ENCODE measurements around the gene PABPC1L. TPM values are rescaled to one million over a fixed set of nuclear protein-coding genes. Genes with fewer than 3 reads are reported as not detected.

The PABPC1L gene
- total RNA-seq, 1 experiment from 2014 or later: 83.5 TPM

DNA sequence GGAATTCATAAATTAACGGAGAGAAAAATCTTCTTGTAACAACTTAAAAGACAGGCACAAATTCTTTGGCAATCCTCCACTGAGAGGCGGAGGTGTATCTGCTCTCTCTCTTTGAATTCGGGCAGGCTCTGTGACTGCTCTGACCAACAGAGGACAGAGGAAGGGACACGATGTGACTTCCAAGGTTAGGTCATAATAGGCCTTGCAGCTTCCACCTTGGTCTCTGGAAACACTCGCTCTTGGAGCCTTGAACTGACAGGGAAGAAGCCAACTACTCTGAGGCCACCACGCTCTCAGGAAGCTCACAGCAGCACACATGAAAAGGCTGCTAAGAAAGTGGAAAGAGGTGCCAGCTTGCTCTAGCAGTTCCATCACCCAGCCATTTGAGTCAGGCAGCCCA lies 35.4 kb downstream of the PABPC1L start:
- H3K27ac Mint-ChIP-seq: 0 out of 7 replicates have a peak overlapping the region, but pooled peaks of 1 of the 3 experiments have one; percentile 28
- Histone ChIP-seq H2AFZ (ENCODE audit: low read length) (no peak overlapping the region), H3K56ac (ENCODE audit: insufficient read length, low read depth, low read length) (no peak overlapping the region), H3K4me1 (ENCODE audit: insufficient read depth, low read length) (no peaks in the 10 kb centered on the region), H3T11ph (ENCODE audit: low read length) (no peak overlapping the region), H3K9ac (ENCODE audit: extremely low read depth, insufficient read length, low read length) (no peak overlapping the region), H4K91ac (ENCODE audit: insufficient read length, low read depth, low read length) (no peak overlapping the region), H3K79me1 (ENCODE audit: insufficient read depth, low read depth, low read length, poor library complexity, severe bottlenecking) (no peaks in the 10 kb centered on the region), H3K79me2 (ENCODE audit: insufficient read depth, low read length) (no peaks in the 10 kb centered on the region), H3K27me3 (ENCODE audit: insufficient read depth, low read length) (no peaks in the 10 kb centered on the region), H3K9me3 (ENCODE audit: control insufficient read depth, low read depth, low read length) (no peaks in the 10 kb centered on the region), H3K23ac (ENCODE audit: insufficient read length, low read depth, low read length) (no peak overlapping the region), H3K23me2 (ENCODE audit: insufficient read length, low read depth, low read length, poor library complexity, severe bottlenecking) (no peaks in the 10 kb centered on the region), H4K20me1 (ENCODE audit: control insufficient read depth, insufficient read depth, insufficient read length) (no peaks in the 10 kb centered on the region), H3K14ac (ENCODE audit: insufficient read depth, low read length) (no peak overlapping the region), H3K4ac (ENCODE audit: low read depth, low read length) (no peak overlapping the region), H2BK15ac (ENCODE audit: low read depth, low read length) (no peak overlapping the region), H3K18ac (ENCODE audit: insufficient read length, low read depth, low read length) (no peak overlapping the region), H3K4me2 (ENCODE audit: insufficient read depth, insufficient read length, low read length) (no peak overlapping the region), H2BK20ac (ENCODE audit: low read depth, low read length, poor library complexity, severe bottlenecking) (no peak overlapping the region), H2BK5ac (ENCODE audit: insufficient read length, low read length) (no peak overlapping the region), H4K8ac (replicated peaks; ENCODE audit: insufficient read length, low read depth, low read length) (no peak overlapping the region), H4K5ac (ENCODE audit: insufficient read length, low read depth, low read length) (no peak overlapping the region), H2BK120ac (ENCODE audit: low read depth, low read length, poor library complexity, severe bottlenecking) (no peak overlapping the region), H2BK12ac (ENCODE audit: insufficient read length, low read depth, low read length) (no peak overlapping the region), H2AK5ac (ENCODE audit: insufficient read length, low read length) (no peak overlapping the region), H3K27ac (ENCODE audit: insufficient read length, low read depth, low read length) (no peak overlapping the region)
- DNase-seq: no peak
- H3K36me3 Mint-ChIP-seq (ENCODE audit: insufficient read depth in 1 of 3, low read depth in 3 of 3): peaks cover 14 to 87% (median 49%) of the 10 kb centered on the region in 3 experiments; a peak in 6 of 7 replicates
- TF ChIP-seq, protein P1, sequence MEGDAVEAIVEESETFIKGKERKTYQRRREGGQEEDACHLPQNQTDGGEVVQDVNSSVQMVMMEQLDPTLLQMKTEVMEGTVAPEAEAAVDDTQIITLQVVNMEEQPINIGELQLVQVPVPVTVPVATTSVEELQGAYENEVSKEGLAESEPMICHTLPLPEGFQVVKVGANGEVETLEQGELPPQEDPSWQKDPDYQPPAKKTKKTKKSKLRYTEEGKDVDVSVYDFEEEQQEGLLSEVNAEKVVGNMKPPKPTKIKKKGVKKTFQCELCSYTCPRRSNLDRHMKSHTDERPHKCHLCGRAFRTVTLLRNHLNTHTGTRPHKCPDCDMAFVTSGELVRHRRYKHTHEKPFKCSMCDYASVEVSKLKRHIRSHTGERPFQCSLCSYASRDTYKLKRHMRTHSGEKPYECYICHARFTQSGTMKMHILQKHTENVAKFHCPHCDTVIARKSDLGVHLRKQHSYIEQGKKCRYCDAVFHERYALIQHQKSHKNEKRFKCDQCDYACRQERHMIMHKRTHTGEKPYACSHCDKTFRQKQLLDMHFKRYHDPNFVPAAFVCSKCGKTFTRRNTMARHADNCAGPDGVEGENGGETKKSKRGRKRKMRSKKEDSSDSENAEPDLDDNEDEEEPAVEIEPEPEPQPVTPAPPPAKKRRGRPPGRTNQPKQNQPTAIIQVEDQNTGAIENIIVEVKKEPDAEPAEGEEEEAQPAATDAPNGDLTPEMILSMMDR (conservative IDR thresholded peaks at IDR 0.05): no peak
- no CpG with 5 or more reads among the region's 6 CpGs for WGBS (ENCODE audit: extremely low coverage, insufficient read length, low lambda C conversion rate)
- H3K27me3 Mint-ChIP-seq (ENCODE audit: low read depth): no peaks in the 10 kb centered on the region
- no peaks in the 10 kb centered on the region for H3K9me3 Mint-ChIP-seq
- no peaks in the 10 kb centered on the region for H3K4me1 Mint-ChIP-seq
- H3K4me3 Mint-ChIP-seq: no peak overlapping the region
